Fibroblast of the aortic adventitia (primary cell): ENCODE results near the gene ITPRIP. TPM values are rescaled to one million over a fixed set of nuclear protein-coding genes. Genes with fewer than 3 reads are reported as not detected.

ENCODE experiments used
- DNase-seq: peaks from one replicate; pipeline ENCODE4 v3.0.0-alpha.2; 2010; ENCODE audit warnings: low read depth
- H3K4me3 ChIP-seq: 2 replicates; pipeline ENCODE4 v1.5.1; 2011; ENCODE audit warnings: low read depth, mild to moderate bottlenecking, control low read depth, low read length, moderate library complexity
- total RNA-seq: library from RNA; depleted of rRNA; stranded (reverse); fragments of >200 nt; gene quantifications from 2 replicates; pipeline ENCODE4 v1.2.3, GENCODE V29; 2012; ENCODE audit warnings: low replicate concordance
- TF ChIP-seq, protein P1 (sequence below): IDR thresholded peaks from 2 replicates; pipeline ENCODE4 v1.5.1; 2011; ENCODE audit warnings: mild to moderate bottlenecking, low read length, control low read depth, inconsistent platforms; ENCODE audit not compliant: insufficient read depth

ITPRIP gene
- total RNA-seq, 1 donor = 15.7 TPM

DNA sequence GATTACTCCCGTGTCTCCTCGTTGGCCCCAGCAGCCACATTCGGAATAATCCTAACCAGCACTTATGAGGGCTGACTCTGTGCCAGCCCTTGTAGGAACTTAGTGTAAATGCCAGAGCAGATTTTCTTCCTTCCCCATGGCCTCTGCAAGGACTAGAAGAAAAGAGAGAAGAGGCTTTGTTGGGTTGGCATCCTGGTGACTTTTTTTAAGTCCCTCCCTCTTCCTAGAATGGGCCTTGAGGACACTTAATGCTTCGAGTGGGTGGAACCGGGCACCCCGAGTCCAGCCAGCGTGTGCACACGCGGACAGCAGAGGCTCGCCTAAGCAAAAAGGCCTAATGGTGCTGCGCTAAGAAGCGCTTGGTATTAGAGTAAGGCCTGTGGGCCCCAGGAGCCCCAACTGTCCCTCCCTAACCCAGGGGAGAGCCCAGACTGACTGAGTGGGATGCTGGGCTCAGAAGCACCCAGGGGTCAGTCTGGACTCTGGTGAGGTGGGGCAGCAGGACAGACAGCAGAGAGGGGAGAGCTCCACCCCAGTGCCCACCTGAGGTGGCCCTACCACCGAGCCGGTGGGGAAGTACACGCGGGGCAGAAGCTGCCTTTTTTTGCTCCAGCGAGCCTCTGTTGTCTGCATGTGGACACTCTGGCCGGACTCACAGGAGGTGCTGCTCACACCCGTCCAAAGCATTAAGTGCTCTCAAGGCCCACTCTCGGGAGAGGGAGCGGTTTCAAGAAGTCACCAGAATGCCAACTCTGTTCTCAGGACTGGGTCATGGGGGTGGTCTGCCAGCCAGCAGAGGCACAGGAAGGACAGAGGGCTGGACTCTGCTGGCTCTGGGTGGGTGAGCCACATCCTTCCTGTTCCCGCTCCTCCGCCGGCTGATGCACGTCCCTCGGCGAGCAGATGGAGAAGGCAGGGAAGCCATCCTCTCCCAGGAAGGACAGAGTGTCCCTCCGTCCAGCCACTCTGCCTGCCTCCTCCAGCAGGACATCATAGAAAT lies 12.5 kb downstream of the ITPRIP start:
- H3K4me3 ChIP-seq = no peak overlapping the region
- DNase-seq = no peak
- TF ChIP-seq, protein P1, sequence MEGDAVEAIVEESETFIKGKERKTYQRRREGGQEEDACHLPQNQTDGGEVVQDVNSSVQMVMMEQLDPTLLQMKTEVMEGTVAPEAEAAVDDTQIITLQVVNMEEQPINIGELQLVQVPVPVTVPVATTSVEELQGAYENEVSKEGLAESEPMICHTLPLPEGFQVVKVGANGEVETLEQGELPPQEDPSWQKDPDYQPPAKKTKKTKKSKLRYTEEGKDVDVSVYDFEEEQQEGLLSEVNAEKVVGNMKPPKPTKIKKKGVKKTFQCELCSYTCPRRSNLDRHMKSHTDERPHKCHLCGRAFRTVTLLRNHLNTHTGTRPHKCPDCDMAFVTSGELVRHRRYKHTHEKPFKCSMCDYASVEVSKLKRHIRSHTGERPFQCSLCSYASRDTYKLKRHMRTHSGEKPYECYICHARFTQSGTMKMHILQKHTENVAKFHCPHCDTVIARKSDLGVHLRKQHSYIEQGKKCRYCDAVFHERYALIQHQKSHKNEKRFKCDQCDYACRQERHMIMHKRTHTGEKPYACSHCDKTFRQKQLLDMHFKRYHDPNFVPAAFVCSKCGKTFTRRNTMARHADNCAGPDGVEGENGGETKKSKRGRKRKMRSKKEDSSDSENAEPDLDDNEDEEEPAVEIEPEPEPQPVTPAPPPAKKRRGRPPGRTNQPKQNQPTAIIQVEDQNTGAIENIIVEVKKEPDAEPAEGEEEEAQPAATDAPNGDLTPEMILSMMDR = no peak

DNA sequence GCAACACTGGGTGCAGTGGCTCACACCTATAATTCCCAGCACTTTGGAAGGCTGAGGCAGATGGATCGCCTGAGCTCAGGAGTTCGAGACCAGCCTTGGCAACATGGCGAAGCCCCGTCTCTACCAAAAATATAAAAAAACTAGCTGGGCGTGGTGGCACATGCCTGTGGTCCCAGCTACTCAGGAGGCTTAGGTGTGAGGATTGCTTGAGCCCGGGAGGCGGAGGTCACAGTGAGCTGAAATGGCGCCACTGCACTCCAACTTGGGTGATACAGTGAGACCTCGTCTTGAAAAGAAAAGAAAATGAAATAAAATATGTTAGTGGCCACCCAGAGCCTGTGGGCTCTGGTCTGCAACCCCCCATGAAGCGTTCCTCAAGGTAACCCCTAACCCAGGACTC lies 13.3 kb downstream of the ITPRIP start:
- DNase-seq = no peak
- TF ChIP-seq, protein P1 = no peak
- H3K4me3 ChIP-seq = no peak overlapping the region

DNA sequence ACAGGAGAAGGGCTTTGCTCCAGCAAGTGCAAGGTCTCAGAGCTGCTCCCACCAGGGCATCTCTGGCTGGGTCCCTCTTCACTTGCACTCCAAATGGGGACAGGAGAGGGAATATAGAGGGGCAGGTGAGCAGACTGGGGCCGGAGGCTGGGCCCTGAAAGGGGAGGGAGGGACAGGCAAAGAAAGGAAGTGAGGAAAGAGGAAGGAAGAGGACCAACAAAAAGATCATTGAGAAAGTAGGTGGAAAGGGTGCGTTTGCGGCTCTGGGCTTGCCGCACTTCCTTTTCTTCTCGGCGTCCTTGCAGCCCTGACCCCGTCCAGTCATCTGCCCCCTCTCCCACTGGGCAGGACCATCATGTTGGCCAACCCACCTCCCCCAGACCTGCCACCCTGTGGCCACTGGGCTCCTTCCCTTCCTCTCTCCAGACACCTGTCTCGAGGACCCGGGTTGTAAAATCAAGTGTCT lies 14.0 kb downstream of the ITPRIP start:
- TF ChIP-seq, protein P1 = no peak
- H3K4me3 ChIP-seq = no peak overlapping the region
- DNase-seq = no peak

DNA sequence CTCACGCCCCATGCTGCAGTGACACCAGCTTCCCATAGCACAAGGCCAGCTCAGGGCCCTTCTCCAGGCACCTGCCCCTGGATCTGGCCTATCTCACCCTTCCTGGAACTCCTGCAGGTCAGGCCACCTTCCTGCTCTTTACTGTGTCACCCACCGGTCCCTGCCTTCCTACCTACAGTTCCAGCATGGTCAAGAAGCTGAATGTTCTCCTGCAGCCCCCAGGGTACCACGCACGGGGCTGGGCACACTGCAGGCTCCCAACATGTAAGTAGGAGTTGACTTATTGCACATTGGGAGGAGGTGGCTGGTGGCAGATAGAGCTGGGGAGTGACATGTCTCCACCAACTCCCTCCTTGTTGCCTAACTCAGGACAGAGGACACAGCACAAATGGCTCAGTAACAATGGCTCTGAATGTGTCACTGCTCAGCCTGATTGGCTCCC lies 14.5 kb downstream of the ITPRIP start:
- no peak for DNase-seq
- no peak overlapping the region for H3K4me3 ChIP-seq
- TF ChIP-seq, protein P1 = no peak

DNA sequence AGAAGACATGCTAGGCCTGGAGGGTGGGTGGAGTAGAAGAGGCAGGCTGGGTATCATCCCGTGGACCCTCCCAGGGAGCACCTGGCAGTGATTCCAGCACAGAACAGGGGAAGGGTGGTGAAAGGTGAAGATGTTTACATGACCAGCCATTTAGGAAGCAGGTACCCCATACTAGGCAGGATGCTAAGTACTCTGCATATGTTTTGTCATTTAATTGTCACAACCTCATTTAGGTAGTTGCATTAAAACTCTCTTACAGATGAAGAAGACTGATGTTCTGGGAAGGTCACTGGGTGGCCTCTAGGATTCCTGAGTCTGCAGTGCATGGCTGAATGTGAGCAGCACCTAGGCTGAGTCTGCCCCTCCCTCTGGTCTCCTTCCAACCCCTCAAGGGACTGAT lies 15.2 kb downstream of the ITPRIP start:
- TF ChIP-seq, protein P1 = no peak
- no peak for DNase-seq
- H3K4me3 ChIP-seq = no peak overlapping the region

DNA sequence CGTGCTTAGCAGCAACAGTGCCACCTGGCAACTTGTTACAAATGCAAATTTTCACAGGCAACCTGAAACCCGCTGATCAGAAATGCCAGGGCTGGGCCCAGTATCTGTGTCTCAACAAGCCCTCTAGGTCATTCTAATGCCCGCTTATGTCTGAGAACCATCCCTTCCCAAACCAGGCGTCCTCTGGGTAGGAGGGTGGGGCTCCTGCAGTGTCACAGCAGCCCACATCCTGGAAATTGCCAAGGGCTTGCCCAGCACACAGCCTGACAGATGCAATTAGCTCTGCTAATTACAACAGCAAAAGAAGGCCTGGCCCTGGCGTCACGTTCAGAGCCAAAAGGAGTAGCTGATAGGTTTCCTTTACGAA lies 15.9 kb downstream of the ITPRIP start:
- TF ChIP-seq, protein P1 = no peak
- H3K4me3 ChIP-seq = no peak overlapping the region
- DNase-seq = no peak
